Posterior cingulate gyrus (tissue), 11 donors: Measurements from ENCODE around the gene PCCA.
A peak's percentile ranks its signal among the peaks of the same experiment; 100 is the strongest.
"Not testable (repeated sequence)": the region's sequence is repeated elsewhere in the genome, so short reads cannot be mapped to it uniquely, and the experiment has no call there.

Source experiments
- DNase-seq, 10 donors: peaks; one replicate each; pipeline versions ENCODE4 v3.0.0 to v3.0.0-alpha.2; 2020 to 2021; ENCODE audit warnings: mixed read lengths in 3 of 10
- intact Hi-C: fragments of 100-400 bp; cut with DNase I; formaldehyde crosslinking; loops from one replicate; pipeline ENCODE4 v1.15.1; 2023

Gene PCCA

DNA sequence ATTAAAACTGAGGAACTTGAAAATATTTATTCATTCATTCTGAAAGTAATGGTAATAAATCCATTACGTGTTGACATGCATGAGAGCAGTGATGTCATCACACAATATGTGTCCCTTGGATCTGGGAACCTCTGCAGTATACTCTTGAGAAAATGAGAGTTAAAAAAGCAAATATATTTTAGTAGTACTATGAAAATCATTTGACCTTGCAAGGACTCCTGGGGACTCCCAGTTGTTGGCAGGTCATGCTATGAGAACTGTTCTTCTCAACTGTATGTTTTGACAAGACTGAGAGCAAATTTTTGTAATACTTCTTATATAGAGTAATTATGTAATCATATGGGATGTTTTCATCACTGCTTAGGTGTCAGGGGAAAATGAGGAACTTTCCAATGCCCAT, 249.4 kb downstream of the PCCA start:
- intact Hi-C loops, result no loop called here
- no peak for DNase-seq

GRCh38 chr13:100339411-100339940, 250.6 kb downstream of the PCCA start:
- no peak for DNase-seq
- intact Hi-C loops, result no loop called here

DNA sequence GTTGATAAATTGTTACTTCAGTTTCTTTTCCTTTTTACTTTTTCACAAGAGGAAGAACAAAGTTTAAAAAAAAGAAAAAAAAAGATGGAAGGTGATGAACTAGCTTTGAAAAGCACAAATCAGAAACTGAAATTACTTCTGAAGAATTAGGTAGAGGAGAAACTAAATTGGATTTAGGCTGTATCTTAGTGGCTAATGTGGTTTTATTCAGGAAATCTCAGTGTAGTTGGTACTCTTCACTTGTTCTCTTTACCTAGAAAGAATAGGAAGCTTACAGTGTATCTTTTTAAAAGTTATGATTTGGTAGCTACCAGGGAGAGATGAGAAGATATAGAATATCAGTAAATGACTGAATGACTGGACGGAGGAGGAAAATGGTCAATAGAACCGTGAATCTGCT, 252.0 kb downstream of the PCCA start:
- DNase-seq, result no peak
- intact Hi-C loops, result no loop called here

DNA sequence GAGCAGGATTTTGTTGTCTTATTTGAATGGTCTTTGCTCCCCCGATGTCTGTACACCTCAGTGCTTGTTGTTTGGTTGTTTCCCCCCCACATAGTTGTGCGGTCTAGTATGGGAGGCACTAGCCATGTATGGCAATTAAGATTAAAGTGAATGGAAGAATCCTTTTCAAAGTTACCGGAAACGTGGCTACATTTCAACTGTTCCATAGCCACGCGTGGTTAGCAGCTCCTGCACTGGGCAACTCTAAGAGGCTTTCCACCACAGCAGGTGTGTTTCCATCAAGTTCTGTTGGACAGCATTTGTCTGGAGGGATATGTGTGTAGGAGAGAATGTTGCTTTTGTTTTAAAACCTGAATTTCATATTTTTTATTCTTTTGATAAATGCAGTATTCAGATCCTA, 252.4 kb downstream of the PCCA start:
- DNase-seq, result no peak
- intact Hi-C loops, result no loop called here

GRCh38 chr13:100344544-100344943, 255.7 kb downstream of the PCCA start:
- intact Hi-C loops, result no loop called here
- DNase-seq, result no peak

GRCh38 chr13:100347968-100348367, 259.1 kb downstream of the PCCA start:
- DNase-seq, result no peak
- intact Hi-C loops, result no loop called here

DNA sequence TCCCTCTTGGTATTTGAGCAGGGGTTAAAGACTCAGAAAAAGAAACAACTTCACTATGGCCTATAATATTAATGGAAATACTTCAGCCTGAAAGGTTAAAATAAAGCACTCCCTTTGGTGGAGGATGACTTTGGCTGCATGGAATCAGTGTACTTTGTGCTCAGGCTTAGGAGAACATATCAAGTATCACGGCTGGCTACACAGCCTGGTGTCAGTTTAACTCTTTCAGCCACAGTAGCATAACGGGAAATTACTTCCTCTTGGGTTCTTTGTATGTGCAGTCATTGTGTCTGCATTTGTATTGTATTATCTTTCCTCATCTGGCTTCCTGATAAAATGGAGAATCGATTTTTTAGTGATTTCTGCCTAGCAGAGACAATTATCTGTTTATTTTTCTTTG, 260.7 kb downstream of the PCCA start:
- intact Hi-C loops, result no loop called here
- no peak for DNase-seq

DNA sequence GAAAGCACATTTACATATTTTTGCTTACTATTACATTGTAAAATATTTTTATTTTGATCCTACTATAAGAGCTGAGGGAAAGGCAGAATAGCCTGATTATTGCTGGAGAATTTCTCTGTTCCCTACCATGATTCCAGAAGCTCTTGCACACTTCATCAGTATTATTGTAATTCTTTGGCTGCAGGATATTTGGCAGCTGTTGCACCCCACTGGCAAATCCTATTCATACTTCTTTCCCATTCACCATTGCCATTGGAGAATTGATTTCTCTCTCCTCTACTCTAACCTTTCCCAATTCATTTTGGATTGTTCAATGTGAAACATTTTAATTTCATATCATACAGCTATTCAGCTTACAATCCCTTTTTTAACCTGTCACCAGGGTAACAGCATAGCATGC, 261.7 kb downstream of the PCCA start:
- DNase-seq, result no peak
- intact Hi-C loops, result no loop called here

DNA sequence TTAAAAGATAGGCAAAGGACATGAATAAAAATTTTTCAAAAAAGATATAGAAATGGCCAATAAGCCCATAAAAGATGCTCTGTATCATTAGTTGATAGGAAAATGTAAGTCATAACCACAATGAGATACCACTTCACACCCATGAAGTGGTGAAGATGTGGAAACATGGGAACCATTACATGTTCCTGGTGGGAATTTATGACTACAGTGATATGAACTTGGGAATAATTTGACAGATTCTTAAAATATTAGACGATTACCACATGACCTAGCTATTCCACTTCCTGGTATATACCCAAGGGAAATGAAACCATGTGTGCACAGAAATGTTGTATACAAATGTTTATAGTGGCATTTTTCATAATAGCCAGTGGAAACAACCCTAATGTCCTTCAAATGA, 267.5 kb downstream of the PCCA start:
- no peak for DNase-seq
- intact Hi-C loops, result no loop called here

GRCh38 chr13:100356889-100357288, 268.0 kb downstream of the PCCA start:
- intact Hi-C loops, result no loop called here
- DNase-seq, result no peak

DNA sequence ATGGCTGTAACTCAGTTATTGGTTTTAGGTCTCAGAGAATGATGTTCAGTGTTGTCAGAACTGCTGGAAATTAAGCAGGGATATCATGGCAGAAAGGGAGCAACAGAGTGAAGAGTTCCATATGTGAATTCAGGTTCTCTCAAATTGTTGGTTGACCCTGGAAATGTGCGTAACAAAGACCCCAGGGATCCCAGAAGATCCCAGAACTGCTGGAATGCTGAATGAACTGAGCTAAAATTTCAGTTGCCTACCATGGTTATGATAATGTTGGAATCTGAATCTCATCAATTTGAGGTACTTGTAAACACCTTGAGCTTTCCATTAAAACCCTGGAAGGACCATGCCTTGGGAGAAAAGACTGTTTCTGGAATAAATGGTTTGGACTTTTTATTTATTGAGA, 268.9 kb downstream of the PCCA start:
- DNase-seq, result no peak
- intact Hi-C loops, result no loop called here

GRCh38 chr13:100361504-100361903, 272.6 kb downstream of the PCCA start:
- DNase-seq, result no peak
- intact Hi-C loops, result no loop called here

- intact Hi-C loops, result no loop called here
- DNase-seq, result no peak
These were observed 273.5 kb downstream of the PCCA start for GRCh38 chr13:100362371-100362770.

- intact Hi-C loops, result no loop called here
- DNase-seq, result no peak
These were observed 273.9 kb downstream of the PCCA start for GRCh38 chr13:100362781-100363180.

DNA sequence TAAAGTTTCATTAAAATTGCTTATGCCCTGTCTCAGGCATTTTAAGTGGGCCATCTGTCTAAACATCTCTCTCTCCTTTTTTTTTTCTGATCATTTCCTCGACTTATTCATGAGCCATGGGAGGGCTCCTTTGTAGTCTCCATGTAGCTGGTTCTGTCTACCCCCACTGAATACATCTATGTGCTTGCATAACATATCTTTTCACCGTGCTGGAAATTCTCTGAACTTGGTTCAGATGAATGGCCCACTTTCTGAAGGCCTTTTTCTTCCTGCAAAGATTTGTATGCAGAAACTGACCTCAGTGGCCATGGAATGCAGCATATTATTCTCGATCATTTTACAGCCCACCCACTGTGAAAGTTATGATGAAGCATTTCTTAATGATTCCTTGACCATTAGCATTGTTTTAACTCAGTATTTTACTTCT, 274.4 kb downstream of the PCCA start:
- DNase-seq, result no peak
- intact Hi-C loops, result no loop called here

GRCh38 chr13:100363874-100364273, 275.0 kb downstream of the PCCA start:
- DNase-seq, result no peak
- intact Hi-C loops, result no loop called here

DNA sequence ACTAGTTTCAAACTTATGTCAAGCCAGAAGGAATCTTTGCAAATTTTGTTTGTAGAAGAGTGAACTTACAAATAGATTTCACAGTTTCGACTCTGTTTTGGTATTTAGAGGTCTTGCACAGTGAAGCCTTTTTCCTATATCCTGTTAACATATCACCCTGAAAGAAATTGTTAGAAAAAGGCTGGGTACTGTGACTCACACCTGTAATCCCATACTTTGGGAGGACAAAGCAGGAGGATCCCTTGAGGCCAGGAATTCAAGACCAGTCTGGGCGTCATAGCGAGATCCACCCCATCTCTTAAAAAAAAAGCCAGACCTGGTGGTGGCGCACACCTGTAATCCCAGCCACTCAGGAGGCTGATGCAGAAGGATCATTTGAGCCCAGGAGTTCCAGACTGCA, 275.7 kb downstream of the PCCA start:
- intact Hi-C loops, result no loop called here
- no peak for DNase-seq

DNA sequence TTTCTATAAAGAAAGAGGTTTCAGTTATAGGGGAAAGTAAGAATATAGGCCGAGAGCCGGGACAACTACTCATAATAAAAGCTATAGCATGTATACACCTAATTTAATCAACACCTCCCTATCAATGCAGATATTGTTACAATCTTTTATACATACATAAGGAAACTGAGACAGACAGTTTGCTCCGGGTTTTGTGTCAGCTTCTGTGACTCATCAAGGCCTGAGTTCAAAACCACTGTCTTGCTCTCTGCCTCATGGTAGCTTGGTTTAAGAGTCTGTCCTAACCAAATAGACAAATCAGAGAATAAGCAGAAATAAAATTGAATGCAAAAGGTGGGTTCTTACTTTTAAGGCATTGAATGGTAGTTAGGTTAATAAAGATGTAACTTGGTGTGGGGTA, 276.8 kb downstream of the PCCA start:
- intact Hi-C loops, result no loop called here
- no peak for DNase-seq

DNA sequence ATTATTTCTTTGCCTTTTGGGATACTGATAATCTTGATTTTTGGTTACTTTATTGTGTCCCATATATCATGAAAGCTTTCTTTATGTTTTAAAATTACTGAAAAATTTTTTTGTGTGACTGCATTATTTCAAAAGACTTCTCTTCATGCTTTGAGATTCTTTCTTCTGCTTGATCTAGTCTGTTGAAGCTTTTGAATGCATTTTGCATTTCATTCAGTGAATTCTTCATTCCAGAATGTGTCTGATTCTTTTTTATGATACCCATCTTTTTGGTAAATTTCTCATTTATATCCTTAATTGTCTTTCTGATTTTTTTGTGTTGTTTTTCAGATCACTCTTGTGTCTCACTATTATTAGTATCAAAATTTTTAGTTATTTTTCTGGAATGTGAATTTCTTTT, 289.6 kb downstream of the PCCA start:
- intact Hi-C loops, result no loop called here
- DNase-seq, result no peak

DNA sequence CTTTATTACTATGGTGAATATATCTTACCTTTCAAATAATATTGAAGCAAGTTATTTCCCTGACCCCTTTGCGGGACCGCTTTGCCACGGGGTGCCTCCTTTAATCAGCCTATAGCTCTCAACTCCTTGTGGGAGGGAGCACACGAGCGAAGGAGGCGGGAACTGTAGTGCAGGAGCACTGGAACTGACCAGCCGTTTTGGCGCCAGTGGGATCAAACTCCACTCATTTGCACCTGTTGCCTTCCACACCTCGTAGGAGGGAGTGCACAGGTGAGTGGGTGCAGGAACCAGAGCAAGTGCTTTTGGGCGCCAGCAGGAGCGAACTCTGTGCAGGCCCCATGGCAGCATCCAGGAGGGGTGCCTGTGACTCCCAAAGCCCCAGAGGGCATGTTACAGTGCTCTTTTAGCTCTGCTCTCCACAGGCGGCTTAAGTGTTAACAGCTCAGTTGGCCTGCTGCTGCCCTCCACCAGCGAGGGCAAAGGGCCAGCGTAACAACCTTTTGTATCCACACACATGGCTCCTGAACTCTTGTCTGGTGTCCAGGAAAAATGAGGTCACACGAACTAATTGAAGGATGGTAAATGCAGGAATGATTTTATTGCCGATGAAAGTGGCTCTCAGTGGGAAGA, 292.8 kb downstream of the PCCA start:
- intact Hi-C loops, result no loop called here
- peak in 1 of 10 donors; percentile 41 for DNase-seq

DNA sequence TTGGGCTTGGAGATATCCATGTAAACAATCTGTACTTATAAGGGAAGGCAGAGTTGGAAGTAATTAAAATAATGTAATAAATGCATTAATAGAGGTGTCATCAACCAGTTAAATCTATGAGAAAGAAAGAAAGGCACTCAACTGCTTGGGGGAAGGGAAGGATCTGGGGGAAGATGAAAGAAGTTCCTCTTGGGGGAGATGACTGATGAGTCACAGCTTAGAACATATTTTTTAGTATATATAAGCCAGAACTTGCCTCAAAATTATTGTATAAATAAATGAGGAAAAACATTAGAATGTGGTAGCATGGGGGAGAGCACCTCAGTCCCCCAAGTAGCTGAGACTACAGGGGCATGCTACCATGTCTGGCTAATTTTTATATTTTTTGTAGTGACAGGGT, 293.9 kb downstream of the PCCA start:
- DNase-seq, result no peak
- intact Hi-C loops, result no loop called here

DNA sequence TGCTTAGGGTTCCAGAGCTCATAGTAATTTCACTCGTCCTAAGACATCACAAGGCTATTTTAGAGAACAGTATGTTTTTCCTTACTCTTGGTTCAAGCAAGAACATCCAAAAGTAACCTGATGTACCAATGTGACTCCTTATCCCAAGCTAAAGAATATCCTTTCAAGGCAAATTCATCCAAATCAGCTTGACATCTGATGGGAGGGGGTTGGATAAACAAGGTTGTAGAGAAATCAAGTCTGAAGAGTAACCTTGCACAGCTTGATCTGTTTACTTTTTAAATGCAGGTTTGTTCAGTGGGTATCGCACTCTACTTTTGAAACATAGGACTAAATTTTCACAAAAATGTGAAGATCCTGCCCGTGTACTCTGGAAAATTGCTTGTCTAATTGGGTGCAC, 298.5 kb downstream of the PCCA start:
- intact Hi-C loops, result no loop called here
- no peak for DNase-seq

DNA sequence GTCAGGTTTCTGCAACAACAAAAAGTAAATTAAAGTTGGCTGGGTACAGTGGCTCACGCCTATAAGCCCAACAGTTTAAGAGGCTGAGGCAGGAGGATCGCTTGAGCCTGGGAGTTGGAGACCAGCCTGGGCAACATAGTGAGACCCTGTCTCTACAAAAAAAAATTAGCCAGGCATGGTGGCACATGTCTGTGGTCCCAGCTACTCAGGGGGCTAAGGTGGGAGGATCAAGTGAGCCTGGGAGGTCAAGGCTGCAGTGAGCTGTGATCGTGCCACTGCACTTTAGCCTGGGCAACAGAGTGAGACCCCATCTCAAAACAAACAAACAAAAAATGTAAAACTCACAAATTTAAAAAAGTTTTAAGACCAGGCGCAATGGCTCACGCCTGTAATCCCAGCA, 299.3 kb downstream of the PCCA start:
- intact Hi-C loops, DNase-seq: not testable (repeated sequence)
